Muscle of arm (tissue), 12 donors: Measurements from ENCODE around the gene SLC22A3. TPM values are rescaled to one million over a fixed set of nuclear protein-coding genes. Genes with fewer than 3 reads are reported as not detected.
A peak's percentile ranks its signal among the peaks of the same experiment; 100 is the strongest.

ENCODE experiments used
- DNase-seq: peaks from one replicate; pipeline ENCODE4 v3.0.0-alpha.2; 2013
- polyA plus RNA-seq, 12 donors: library from polyadenylated mRNA; unstranded; fragments of 120-200 nt; gene quantifications; one replicate each; pipeline ENCODE4 v1.2.1, GENCODE V29; 2013; ENCODE audit not compliant: insufficient read length in 12 of 12

SLC22A3 gene
- polyA plus RNA-seq, 12 donors = 6.2 to 14.0 (median 11.3) TPM; not detected in 1

GRCh38 chr6:160400446-160400845 is 52.3 kb downstream of the SLC22A3 start:
- no peak for DNase-seq

DNA sequence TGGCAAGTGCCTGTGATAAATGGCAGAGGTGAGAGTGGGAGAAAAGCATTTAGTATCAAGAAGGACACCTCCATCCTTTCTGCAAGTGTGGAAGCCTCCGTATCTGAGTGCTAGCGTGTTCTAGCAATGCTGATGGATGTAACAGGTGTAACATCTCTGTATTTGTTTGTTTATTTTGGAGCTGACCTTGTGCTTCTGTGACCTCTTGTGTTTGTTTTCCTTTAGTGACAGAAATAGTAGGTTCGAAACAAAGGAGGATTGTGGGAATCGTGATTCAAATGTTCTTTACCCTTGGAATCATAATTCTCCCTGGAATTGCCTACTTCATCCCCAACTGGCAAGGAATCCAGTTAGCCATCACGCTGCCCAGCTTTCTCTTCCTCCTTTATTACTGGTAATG is 60.4 kb downstream of the SLC22A3 start:
- DNase-seq = no peak

- DNase-seq = no peak
Measured at GRCh38 chr6:160412993-160413392, 64.8 kb downstream of the SLC22A3 start.

GRCh38 chr6:160417146-160417545 is 69.0 kb downstream of the SLC22A3 start:
- DNase-seq = peak; percentile 69

DNA sequence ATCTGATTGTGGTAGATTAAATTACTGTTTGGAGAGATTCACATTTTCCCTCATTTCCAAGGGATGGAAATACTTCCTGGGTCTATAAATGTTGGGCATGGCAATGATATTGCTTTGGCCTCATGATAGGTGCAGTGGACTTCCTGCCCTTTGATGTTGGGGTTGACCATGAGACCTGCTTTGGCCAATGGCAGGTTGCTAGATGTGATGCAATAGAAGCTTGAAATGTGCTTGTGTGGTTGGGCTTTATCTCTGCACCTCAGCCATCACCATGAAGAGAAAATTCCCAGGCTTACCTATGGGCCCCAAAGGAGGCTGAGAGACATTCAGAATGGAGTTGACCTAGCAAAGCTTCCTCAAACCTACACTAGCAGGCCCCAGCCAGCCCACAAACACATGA is 69.4 kb downstream of the SLC22A3 start:
- DNase-seq = no peak

DNA sequence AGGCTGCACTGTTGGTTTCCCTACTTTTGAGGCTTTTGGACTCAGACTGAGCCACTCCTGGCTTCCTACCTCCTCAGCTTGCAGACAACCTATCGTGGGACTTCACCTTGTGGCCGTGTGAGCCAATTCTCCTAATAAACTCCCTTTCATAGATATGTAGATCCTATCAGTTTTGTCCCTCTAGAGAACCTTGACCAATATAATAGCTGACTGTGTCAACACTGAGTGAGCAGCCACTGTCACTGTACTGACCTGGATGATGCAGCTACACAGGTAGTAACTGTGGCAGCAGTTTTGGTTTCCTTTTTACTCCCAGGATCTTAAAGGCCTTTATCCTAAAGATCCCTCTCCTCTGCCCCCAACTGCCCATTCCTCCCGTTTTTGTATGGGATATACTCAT is 70.2 kb downstream of the SLC22A3 start:
- DNase-seq = no peak

GRCh38 chr6:160419488-160419887 is 71.3 kb downstream of the SLC22A3 start:
- DNase-seq = no peak

DNA sequence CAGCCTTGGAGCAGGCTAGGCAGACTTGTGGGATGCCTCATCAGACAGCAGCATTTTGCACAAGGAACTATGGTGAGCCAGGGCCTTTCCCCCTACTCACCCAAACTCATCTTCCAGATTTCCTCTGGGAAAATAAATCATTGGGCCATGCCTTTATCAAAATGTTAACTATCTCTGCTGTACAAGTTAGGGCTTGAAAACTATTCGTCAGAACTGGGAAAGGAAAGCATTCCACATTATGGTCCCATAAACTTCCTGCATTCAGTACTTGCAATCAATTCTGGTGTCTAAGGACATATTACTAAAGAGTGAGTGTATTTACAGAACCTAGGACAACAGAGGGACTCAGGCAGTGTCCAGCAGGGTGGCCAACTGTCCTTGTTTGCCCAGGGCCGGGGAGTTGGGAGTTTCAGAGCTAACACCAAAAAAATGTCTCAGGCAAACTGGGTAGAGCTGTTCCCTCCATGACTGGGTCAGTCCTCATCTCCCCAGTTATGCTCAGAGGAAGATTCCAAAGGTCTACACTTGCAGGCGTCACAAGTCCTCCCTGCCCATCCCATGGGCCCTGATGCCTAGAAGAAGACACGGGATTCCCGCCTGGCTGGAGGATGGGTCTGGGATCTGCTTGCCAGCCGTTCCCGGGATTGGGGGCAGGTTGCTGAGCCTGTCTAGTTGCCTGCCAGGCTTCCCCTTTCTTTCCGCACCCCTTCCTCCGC is 72.2 kb downstream of the SLC22A3 start:
- no peak for DNase-seq

- DNase-seq = peak; percentile 31
Measured at GRCh38 chr6:160420969-160421556, 72.9 kb downstream of the SLC22A3 start.

DNA sequence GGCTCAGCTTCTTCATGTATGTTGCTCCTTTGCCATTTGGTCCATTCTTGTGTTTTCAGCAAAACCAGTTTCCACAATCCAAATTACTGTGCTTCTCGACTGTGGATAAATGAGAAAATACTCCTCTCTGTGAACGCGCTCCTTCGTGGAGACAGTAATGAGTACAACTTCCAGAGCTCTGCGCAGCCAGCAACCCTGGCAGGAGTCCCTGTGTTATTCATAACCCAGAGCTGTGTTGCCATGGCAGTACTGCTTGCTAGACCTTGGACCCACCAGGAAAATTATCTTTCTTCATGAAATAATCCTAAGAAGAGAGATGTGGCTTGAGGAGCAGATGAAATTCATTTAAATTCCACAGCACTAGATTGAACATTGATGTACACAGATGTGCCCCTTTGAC is 73.7 kb downstream of the SLC22A3 start:
- DNase-seq = peak; percentile 87

DNA sequence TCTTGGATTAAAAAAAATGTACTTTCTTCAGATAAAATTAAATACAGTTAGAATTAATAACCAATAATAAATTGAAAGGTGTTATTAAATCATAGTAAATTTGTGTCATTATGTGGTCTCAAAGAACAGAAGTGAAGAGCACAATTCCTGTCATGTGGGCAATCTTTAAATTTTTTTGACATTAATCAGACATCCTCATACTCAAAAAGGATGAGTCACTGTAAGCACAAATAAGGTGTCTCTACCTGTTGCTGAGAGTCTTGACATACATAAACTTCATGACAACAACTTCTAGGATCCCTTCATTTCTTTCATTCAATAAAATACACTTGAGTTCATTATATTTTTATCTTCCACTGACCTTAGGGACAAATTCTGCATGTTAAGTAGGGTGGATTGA is 76.1 kb downstream of the SLC22A3 start:
- DNase-seq = no peak

DNA sequence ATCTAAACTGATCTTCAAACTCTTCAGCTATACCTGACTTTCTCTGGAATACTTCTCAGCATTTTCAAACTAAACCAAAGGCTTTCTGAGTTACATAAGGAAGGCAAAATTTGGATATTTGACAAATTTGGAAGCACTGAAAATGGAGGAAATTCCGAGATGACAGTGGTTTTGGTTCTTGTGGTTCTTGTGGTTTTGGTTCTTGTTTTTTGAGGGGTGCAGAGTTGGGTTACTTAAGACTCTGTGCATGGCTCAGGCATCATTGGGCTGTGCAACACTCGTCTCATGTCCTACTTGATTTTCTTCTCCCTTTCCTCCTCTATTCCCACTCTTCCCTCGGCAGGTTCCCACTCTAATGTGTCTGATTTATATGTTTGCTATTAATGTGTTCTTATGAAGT is 78.0 kb downstream of the SLC22A3 start:
- DNase-seq = no peak

GRCh38 chr6:160427312-160428068 is 79.3 kb downstream of the SLC22A3 start:
- DNase-seq = peak; percentile 35

DNA sequence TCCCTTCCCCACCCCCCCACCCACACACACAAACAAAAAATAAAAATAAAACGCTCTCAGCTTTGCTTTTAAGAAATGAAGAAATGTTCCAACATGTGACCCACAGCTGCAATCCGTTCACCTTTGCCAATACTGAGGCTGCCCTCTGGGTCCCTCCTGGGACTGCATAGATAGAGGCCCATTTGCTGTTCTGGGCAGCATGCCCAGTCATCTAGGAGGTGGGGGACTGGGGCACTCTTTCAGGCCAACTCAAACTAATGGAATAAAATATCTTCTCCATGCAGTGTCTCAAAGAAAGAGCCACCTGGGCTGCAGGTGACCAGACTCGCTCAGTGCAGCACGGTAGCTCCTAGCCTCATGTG is 79.9 kb downstream of the SLC22A3 start:
- DNase-seq = peak; percentile 68

GRCh38 chr6:160428818-160429619 is 80.8 kb downstream of the SLC22A3 start:
- no peak for DNase-seq

- no peak for DNase-seq
Measured at GRCh38 chr6:160429620-160429895, 81.4 kb downstream of the SLC22A3 start.

GRCh38 chr6:160430203-160430602 is 82.0 kb downstream of the SLC22A3 start:
- no peak for DNase-seq

- DNase-seq = peak; percentile 75
Measured at GRCh38 chr6:160430751-160431150, 82.6 kb downstream of the SLC22A3 start.

- DNase-seq = peak; percentile 93
Measured at GRCh38 chr6:160431226-160431625, 83.0 kb downstream of the SLC22A3 start.

- peak; percentile 75 for DNase-seq
Measured at GRCh38 chr6:160431791-160432404, 83.7 kb downstream of the SLC22A3 start.

GRCh38 chr6:160435935-160436334 is 87.8 kb downstream of the SLC22A3 start:
- DNase-seq = no peak

GRCh38 chr6:160437154-160437553 is 89.0 kb downstream of the SLC22A3 start:
- DNase-seq = no peak
